GM19025 (cell line): ENCODE data around the gene NXPE1.
"Not testable (repeated sequence)": the region's sequence is repeated elsewhere in the genome, so short reads cannot be mapped to it uniquely, and the experiment has no call there.

Experiments used
- ATAC-seq: cut with Tn5 transposase; IDR thresholded peaks from one replicate; pipeline ENCODE4 v1.9.1; 2021; ENCODE audit warnings: mild to moderate bottlenecking, low read depth, moderate library complexity; ENCODE audit not compliant: unreplicated experiment

NXPE1 gene

GRCh38 chr11:114559425-114560310 is at the start of gene NXPE1:
Gene NXPE1 (minus strand): TSS chr11:114559881. CDS start chr11:114551201, 8,680 bp downstream.
- ATAC-seq: no peak

GRCh38 chr11:114609429-114609828 is 49.7 kb upstream of the NXPE1 start:
- ATAC-seq: no peak

GRCh38 chr11:114608605-114609004 is 48.9 kb upstream of the NXPE1 start:
- not testable (repeated sequence) for ATAC-seq

- ATAC-seq: no peak
Measured at GRCh38 chr11:114607753-114608459, 48.2 kb upstream of the NXPE1 start.

GRCh38 chr11:114606802-114607075 is 47.1 kb upstream of the NXPE1 start:
- ATAC-seq: not testable (repeated sequence)

GRCh38 chr11:114606003-114606801 is 46.5 kb upstream of the NXPE1 start:
- ATAC-seq: no peak

- no peak for ATAC-seq
Measured at GRCh38 chr11:114605370-114605769, 45.7 kb upstream of the NXPE1 start.

DNA sequence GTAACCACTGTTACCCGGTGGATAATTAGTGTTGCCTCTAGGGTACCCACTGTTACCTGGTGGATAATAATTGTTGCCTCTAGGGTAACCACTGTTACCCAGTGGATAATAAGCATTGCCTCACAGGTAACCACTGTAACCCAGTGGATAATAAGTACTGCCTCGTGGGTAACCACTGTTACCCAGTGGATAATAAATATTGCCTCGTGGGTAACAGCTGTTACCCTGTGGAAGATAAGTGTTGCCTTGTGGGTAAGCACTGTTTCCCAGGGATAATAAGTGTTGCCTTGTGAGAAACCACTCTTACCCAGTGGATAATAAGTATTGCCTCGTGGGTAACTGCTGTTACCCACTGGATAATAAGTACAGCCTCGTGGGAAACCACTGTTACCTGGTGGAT is 45.2 kb upstream of the NXPE1 start:
- no peak for ATAC-seq

DNA sequence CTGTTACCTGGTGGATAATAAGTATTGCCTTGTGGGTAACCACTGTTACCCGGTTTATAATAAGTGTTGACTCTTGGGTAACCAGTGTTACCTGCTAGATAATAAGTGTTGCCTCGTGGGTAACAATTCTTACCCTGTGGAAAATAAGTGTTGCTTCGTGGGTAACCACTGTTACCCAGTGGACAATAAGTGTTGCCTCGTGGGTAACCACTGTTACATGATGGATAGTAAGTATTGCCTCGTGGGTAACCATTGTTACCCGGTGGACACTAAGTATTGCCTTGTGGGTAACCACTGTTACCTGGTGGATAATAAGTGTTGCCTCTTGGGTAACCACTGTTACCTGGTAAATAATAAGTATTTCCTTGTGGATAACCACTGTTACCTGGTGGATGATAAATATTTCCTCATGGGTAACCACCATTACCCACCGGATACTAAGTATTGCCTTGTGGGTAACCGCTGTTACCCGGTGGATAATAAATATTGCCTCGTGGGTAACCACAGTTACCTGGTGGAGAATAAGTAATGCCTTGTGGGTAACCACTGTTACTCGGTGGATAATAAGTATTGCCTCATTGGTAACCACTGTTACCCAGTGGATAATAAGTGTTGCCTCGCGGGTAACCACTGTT is 44.6 kb upstream of the NXPE1 start:
- ATAC-seq: no peak

GRCh38 chr11:114603151-114603550 is 43.5 kb upstream of the NXPE1 start:
- ATAC-seq: not testable (repeated sequence)

DNA sequence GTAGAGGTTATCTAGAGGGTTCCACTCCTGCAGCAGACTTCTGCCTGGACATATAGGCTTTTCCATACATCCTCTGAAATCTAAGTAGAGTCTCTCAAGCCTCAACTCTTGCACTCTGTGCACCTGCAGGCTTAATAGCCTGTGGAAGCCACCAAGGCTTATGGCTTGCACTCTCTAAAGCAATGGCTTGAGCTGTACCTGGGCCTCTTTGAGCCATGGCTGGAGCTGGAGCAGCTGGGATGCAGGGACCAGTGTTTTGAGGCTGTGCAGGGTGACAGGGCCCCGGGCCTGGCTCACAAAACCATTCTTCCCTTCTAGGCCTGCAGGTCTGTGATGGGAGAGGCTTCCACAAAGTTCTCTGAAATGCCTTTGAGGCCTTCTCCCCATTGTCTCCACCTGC is 38.8 kb upstream of the NXPE1 start:
- no peak for ATAC-seq

DNA sequence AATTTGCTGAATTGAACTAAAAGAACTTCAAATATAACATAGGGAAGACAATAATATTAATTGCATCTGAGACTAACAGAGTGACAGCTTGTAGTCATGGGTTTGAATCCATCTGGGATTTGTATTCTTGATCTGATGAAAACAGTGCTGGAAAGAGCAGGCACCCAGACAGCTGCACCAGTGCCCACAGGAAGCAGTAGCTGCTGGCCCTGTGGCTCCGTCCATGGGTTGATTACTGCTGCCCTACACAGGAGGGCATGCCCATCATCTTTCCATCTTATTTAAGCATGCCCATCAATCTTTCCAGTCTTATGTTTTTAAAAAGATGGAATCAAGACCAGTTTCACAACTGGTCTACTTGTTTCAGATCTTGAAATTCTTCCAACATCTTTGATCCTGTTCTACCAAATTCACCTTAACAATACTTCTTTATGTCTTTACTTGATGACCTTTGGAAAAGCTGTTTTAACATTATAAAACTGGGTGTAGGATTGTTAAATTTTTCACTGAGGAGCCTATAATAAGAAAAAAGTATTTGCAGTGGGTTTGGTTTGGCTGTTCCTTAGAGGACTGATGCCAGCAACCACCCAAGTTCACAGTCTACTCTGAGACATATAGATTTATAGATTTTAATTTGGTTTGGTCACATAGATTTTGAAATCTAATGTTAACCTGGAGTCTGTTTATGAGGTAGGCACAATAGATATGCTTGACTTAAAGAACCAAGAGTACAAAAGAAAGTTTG is 36.7 kb upstream of the NXPE1 start:
- ATAC-seq: no peak

- ATAC-seq: no peak
Measured at GRCh38 chr11:114595571-114595970, 35.9 kb upstream of the NXPE1 start, which contains the start of gene NXPE4. Gene NXPE4 (minus strand): TSS chr11:114595786. CDS start chr11:114594759, 1,027 bp downstream.

- ATAC-seq: no peak
Measured at GRCh38 chr11:114594703-114595102, 35.0 kb upstream of the NXPE1 start.

DNA sequence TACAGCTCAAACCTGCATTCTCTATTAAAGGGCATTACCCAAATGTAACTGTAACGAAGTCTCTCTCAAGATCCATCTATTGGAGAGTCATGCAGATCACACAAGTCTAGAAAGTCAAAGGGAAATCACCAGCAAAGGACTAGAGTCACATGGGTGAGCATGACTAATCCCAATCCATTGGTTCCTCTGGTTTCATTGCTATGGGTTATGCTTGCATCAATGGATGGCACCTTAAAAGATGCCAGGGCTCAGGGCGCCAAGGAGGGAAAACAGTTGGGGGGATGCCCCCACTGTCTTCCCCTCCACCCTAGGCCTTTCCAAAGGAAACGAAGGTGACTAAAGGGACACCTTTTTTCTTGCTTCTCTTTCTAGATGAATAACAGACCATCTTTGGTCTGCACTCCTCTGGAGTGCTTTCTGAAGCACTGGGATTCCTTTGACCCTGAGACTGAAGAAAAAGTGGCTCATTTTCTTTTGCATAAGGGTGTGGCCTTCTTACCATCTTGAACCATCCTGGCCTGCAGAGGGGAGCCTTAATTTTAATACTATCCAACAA is 27.8 kb upstream of the NXPE1 start:
- no peak for ATAC-seq

GRCh38 chr11:114586797-114587196 is 27.1 kb upstream of the NXPE1 start:
- no peak for ATAC-seq

DNA sequence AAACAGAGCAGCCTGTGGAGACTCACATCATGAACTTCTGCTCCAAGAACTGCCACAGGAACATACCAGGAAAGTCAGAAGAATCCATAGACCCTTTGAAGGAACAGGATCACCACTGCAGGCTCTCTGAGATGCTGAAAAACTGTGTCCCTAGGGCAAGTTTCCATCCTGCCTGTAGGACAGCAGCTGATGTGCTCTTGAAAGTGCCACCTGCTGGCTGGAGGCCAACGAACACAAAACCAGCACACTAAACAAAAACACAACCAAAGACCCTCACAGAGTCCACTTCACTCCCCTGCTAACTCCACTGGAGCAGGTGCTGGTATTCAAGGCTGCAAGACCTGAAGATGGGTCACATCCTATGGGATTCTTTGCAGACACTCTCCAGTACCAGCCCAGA is 12.0 kb upstream of the NXPE1 start:
- no peak for ATAC-seq

DNA sequence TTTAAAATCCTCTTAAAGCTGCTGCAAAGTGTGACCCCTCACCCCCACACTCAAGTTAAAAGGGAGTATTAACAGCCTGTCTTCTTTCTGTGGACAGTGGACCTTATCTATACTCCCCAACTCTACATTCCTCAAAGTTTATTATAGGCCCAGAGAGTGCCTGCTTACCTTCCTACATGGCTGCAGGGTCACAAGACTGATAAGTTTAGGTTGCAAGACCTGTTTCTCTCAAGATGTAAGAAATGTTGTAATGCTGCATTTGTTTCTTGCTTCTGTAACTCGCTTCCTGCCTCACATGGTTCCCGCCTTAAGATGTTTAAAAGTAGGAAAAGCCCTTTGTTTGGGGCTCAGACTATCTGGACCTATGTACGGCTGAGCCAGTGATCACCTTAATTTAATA is 10.1 kb upstream of the NXPE1 start:
- no peak for ATAC-seq

DNA sequence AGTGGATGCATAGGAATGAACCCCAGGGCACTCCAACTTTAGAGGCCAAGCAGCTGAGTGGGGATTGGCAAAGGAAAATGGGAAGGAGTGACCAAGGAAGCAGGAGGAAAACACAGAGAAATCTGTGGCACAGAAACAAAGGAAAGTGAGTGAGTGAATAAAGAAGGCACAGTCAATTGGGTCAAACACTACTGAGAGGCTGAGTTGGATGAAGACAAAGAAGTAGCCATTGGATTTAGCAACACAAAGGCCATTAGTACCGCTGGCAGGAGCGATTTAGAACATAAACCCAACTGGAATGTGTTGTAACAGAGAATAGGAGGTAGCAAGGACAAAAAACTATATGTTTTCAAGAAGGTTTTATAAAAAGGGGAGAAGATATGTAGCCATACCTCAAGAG is 6.6 kb upstream of the NXPE1 start:
- ATAC-seq: no peak

GRCh38 chr11:114564831-114565230 is 5.2 kb upstream of the NXPE1 start:
- ATAC-seq: no peak
